Measurements from ENCODE around the gene DCD. TPM values are rescaled to one million over a fixed set of nuclear protein-coding genes. Genes with fewer than 3 reads are reported as not detected.

Gene DCD
- total RNA-seq, 1 experiment from 2014 or later = not detected

DNA sequence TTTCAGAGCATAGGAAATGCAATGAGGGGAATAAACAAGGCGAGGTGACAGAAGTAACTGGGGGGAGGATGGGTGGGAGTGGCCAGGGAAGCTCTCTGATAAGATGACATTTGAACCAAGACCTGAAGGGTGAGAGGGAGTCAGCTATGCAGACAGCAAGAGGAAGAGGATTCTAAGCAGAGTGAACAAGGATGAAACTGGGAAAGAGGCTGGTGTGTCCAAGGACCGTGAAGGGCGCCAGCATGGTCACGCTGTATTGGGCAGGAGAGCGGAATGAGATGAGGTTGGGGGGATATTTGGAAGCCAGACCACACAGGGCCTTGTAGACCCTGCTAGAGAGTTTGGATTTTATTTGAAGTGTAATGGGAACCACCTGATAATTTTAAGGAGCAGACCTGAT lies 49.2 kb downstream of the DCD start:
- Mint-ChIP-seq H3K36me3 (ENCODE audit: insufficient read depth in 1 of 3, low read depth in 3 of 3) (peaks cover 0 to 1% (median 0%) of the 10 kb centered on the region in 3 experiments; a peak in 1 of 7 replicates), H3K9me3 (no peaks in the 10 kb centered on the region)
- H2BK120ac ChIP-seq (ENCODE audit: low read depth, low read length, poor library complexity, severe bottlenecking) = no peak overlapping the region

More for the DNA sequence above, 49.2 kb downstream of the DCD start:
- no peak overlapping the region for H3K27ac Mint-ChIP-seq
- H3K9ac ChIP-seq (ENCODE audit: extremely low read depth, insufficient read length, low read length) = no peak overlapping the region
- H3T11ph ChIP-seq (ENCODE audit: low read length) = no peak overlapping the region
- DNase-seq = no peak
- peaks cover 76% of the 10 kb centered on the region for H3K27me3 Mint-ChIP-seq (ENCODE audit: low read depth)
- H3K9me3 ChIP-seq (ENCODE audit: control insufficient read depth, low read depth, low read length) = no peaks in the 10 kb centered on the region
- H3K4me2 ChIP-seq (ENCODE audit: insufficient read depth, insufficient read length, low read length) = no peak overlapping the region
- no CpG with 5 or more reads among the region's 5 CpGs for WGBS (ENCODE audit: extremely low coverage, insufficient read length, low lambda C conversion rate)
- no peaks in the 10 kb centered on the region for H4K20me1 ChIP-seq (ENCODE audit: control insufficient read depth, insufficient read depth, insufficient read length)
- H4K5ac ChIP-seq (ENCODE audit: insufficient read length, low read depth, low read length) = no peak overlapping the region
- no peak overlapping the region for H3K14ac ChIP-seq (ENCODE audit: insufficient read depth, low read length)
- H3K27me3 ChIP-seq (ENCODE audit: insufficient read depth, low read length) = peaks cover 2% of the 10 kb centered on the region; the same call in 1 of the 2 replicates
- no peak overlapping the region for H2BK20ac ChIP-seq (ENCODE audit: low read depth, low read length, poor library complexity, severe bottlenecking)
- H4K91ac ChIP-seq (ENCODE audit: insufficient read length, low read depth, low read length) = no peak overlapping the region
- no peak overlapping the region for H2BK5ac ChIP-seq (ENCODE audit: insufficient read length, low read length)
- H2BK15ac ChIP-seq (ENCODE audit: low read depth, low read length) = no peak overlapping the region
- no peak overlapping the region for H4K8ac ChIP-seq (replicated peaks; ENCODE audit: insufficient read length, low read depth, low read length)
- no peaks in the 10 kb centered on the region for H3K79me1 ChIP-seq (ENCODE audit: insufficient read depth, low read depth, low read length, poor library complexity, severe bottlenecking)
- H3K27ac ChIP-seq (ENCODE audit: insufficient read length, low read depth, low read length) = no peak overlapping the region
- no peaks in the 10 kb centered on the region for H3K4me1 ChIP-seq (ENCODE audit: insufficient read depth, low read length)
- H3K4ac ChIP-seq (ENCODE audit: low read depth, low read length) = no peak overlapping the region
- H3K23ac ChIP-seq (ENCODE audit: insufficient read length, low read depth, low read length) = no peak overlapping the region
- H3K79me2 ChIP-seq (ENCODE audit: insufficient read depth, low read length) = no peaks in the 10 kb centered on the region
- TF ChIP-seq CTCF (conservative IDR thresholded peaks at IDR 0.05) = no peak
- H3K4me3 Mint-ChIP-seq = no peak overlapping the region
- H3K23me2 ChIP-seq (ENCODE audit: insufficient read length, low read depth, low read length, poor library complexity, severe bottlenecking) = no peaks in the 10 kb centered on the region
- peaks cover 5% of the 10 kb centered on the region in 2 experiments; a peak in 3 of 4 replicates for H3K4me1 Mint-ChIP-seq
- H2AK5ac ChIP-seq (ENCODE audit: insufficient read length, low read length) = no peak overlapping the region
- H2BK12ac ChIP-seq (ENCODE audit: insufficient read length, low read depth, low read length) = no peak overlapping the region
- H3K56ac ChIP-seq (ENCODE audit: insufficient read length, low read depth, low read length) = no peak overlapping the region
- no peak overlapping the region for H3K18ac ChIP-seq (ENCODE audit: insufficient read length, low read depth, low read length)
- H2AFZ ChIP-seq (ENCODE audit: low read length) = no peak overlapping the region
